Type B pancreatic cell (in vitro differentiated cells): ENCODE measurements around the gene PAPLN. TPM values are rescaled to one million over a fixed set of nuclear protein-coding genes. Genes with fewer than 3 reads are reported as not detected.

Experiments
- DNase-seq: peaks from one replicate; pipeline ENCODE4 v3.0.0; 2021; ENCODE audit warnings: mixed read lengths; ENCODE audit not compliant: unreplicated experiment; ENCODE audit errors: extremely low spot score
- H3K27ac Mint-ChIP-seq: 2 replicates; pipeline ENCODE4 v1.8.0; 2021; ENCODE audit warnings: mild to moderate bottlenecking, mixed read lengths
- H3K27me3 Mint-ChIP-seq: 2 replicates; pipeline ENCODE4 v1.8.0; 2021; ENCODE audit warnings: mixed read lengths
- H3K36me3 Mint-ChIP-seq: 2 replicates; pipeline ENCODE4 v1.8.0; 2021; ENCODE audit warnings: mixed read lengths
- H3K4me1 Mint-ChIP-seq: one replicate; pipeline ENCODE4 v1.8.0; 2021; ENCODE audit warnings: mixed read lengths; ENCODE audit not compliant: unreplicated experiment
- H3K4me3 Mint-ChIP-seq: 2 replicates; pipeline ENCODE4 v1.8.0; 2021; ENCODE audit warnings: mild to moderate bottlenecking, mixed read lengths
- H3K9me3 Mint-ChIP-seq: 2 replicates; pipeline ENCODE4 v1.8.0; 2021; ENCODE audit warnings: mixed read lengths
- CTCF ChIP-seq: fragments of 200-600 bp; sonication (generic); conservative IDR thresholded peaks from 2 replicates; pipeline ENCODE4 v1.5.0; 2021; ENCODE audit warnings: antibody characterized with exemption, mild to moderate bottlenecking
- total RNA-seq: library from RNA; stranded (reverse); gene quantifications from 2 replicates; pipeline ENCODE4 v1.2.1, GENCODE V29; 2021; ENCODE audit warnings: low replicate concordance

Gene PAPLN
- total RNA-seq, 1 donor from 2014 or later: 0.99 TPM

DNA sequence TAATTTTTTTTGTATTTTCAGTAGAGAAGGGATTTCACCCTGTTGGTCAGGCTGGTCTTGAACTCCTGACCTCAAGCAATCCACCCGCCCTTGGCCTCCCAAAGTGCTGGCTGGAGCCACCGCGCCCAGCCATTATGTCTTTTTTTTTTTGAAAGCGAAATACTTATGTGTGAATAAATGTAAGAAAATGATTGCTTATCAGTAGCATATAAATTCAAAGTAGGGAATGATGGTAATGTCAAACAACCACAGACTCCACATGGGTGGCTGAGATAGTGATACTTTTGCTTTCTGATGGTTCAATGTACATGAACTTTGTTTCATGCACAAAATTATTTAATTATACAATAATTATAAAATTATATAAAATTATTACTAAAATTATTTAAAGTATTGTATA is 75.8 kb downstream of the PAPLN start:
- Mint-ChIP-seq H3K27me3 (no peaks in the 10 kb centered on the region), H3K4me3 (no peak overlapping the region), H3K27ac (no peak overlapping the region), H3K9me3 (no peaks in the 10 kb centered on the region), H3K36me3 (peaks cover 7% of the 10 kb centered on the region), H3K4me1 (peaks cover 6% of the 10 kb centered on the region)
- TF ChIP-seq CTCF: no peak
- DNase-seq: no peak

- DNase-seq: no peak
- peaks cover 17% of the 10 kb centered on the region for H3K4me1 Mint-ChIP-seq
- H3K4me3 Mint-ChIP-seq: no peak overlapping the region
- H3K27me3 Mint-ChIP-seq: no peaks in the 10 kb centered on the region
- TF ChIP-seq CTCF: no peak
- no peak overlapping the region for H3K27ac Mint-ChIP-seq
- peaks cover 9% of the 10 kb centered on the region for H3K36me3 Mint-ChIP-seq
- H3K9me3 Mint-ChIP-seq: no peaks in the 10 kb centered on the region
Measured at GRCh38 chr14:73323896-73324399, 86.6 kb downstream of the PAPLN start.

Other genes with a start within 250 kb of the PAPLN start
- 18.6 and 19.7 TPM in 2 replicates for gene ZFYVE1, start 210.4 kb upstream of the PAPLN start, total RNA-seq
- gene RBM25, start 179.0 kb upstream of the PAPLN start, total RNA-seq: 77.9 and 94.6 TPM in 2 replicates
- 58.9 and 76.4 TPM in 2 replicates for gene PSEN1, start 101.0 kb upstream of the PAPLN start, total RNA-seq
- 64.5 and 78.1 TPM in 2 replicates for gene NUMB, start 221.0 kb downstream of the PAPLN start, total RNA-seq